Chondrocyte (in vitro differentiated cells): ENCODE data around the gene GJA10. TPM values are rescaled to one million over a fixed set of nuclear protein-coding genes. Genes with fewer than 3 reads are reported as not detected.

Experiments
- DNase-seq: peaks from one replicate; pipeline ENCODE4 v3.0.0; 2021; ENCODE audit warnings: mixed read lengths, low spot score
- H3K27ac Mint-ChIP-seq: one replicate; pipeline ENCODE4 v1.8.0; 2021; ENCODE audit warnings: mild to moderate bottlenecking, moderate library complexity, mixed read lengths; ENCODE audit not compliant: unreplicated experiment
- H3K27me3 Mint-ChIP-seq: 2 replicates; pipeline ENCODE4 v1.8.0; 2021; ENCODE audit warnings: low read depth, mixed read lengths
- H3K36me3 Mint-ChIP-seq: 2 replicates; pipeline ENCODE4 v1.8.0; 2021; ENCODE audit warnings: low read depth, mixed read lengths
- H3K4me1 Mint-ChIP-seq: 2 replicates; pipeline ENCODE4 v1.8.0; 2021; ENCODE audit warnings: low read depth, mild to moderate bottlenecking, mixed read lengths
- H3K4me3 Mint-ChIP-seq: one replicate; pipeline ENCODE4 v1.8.0; 2021; ENCODE audit warnings: mild to moderate bottlenecking, moderate library complexity, mixed read lengths; ENCODE audit not compliant: unreplicated experiment
- H3K9me3 Mint-ChIP-seq: 2 replicates; pipeline ENCODE4 v1.8.0; 2021; ENCODE audit warnings: low read depth, mixed read lengths
- CTCF ChIP-seq: fragments of 200-600 bp; sonication (generic); IDR thresholded peaks from 2 replicates; pipeline ENCODE4 v1.5.0; 2021; ENCODE audit warnings: antibody characterized with exemption, mild to moderate bottlenecking, moderate library complexity
- total RNA-seq: library from RNA; stranded (reverse); gene quantifications from 3 replicates; pipeline ENCODE4 v1.2.1, GENCODE V29; 2021

Gene GJA10
- total RNA-seq, 1 donor from 2014 or later: not detected

- Mint-ChIP-seq H3K36me3 (peaks cover 51% of the 10 kb centered on the region), H3K9me3 (peaks cover 4% of the 10 kb centered on the region)
Measured at GRCh38 chr6:89862698-89863097, 31.6 kb upstream of the GJA10 start.

GRCh38 chr6:89866024-89866678 is 28.1 kb upstream of the GJA10 start:
- peaks cover 50% of the 10 kb centered on the region for H3K36me3 Mint-ChIP-seq
- peaks cover 4% of the 10 kb centered on the region for H3K9me3 Mint-ChIP-seq
- no peak for TF ChIP-seq CTCF
- H3K4me3 Mint-ChIP-seq: no peak overlapping the region
- no peaks in the 10 kb centered on the region for H3K4me1 Mint-ChIP-seq
- DNase-seq: no peak
- no peak overlapping the region for H3K27ac Mint-ChIP-seq
- H3K27me3 Mint-ChIP-seq: no peaks in the 10 kb centered on the region

More at GRCh38 chr6:89862698-89863097, 31.6 kb upstream of the GJA10 start:
- no peaks in the 10 kb centered on the region for H3K4me1 Mint-ChIP-seq
- DNase-seq: no peak
- no peak overlapping the region for H3K27ac Mint-ChIP-seq
- no peak overlapping the region for H3K4me3 Mint-ChIP-seq
- no peaks in the 10 kb centered on the region for H3K27me3 Mint-ChIP-seq
- no peak for TF ChIP-seq CTCF

- no peak overlapping the region for H3K27ac Mint-ChIP-seq
- no peaks in the 10 kb centered on the region for H3K27me3 Mint-ChIP-seq
- H3K9me3 Mint-ChIP-seq: no peaks in the 10 kb centered on the region
- peaks cover 12% of the 10 kb centered on the region for H3K36me3 Mint-ChIP-seq
- no peaks in the 10 kb centered on the region for H3K4me1 Mint-ChIP-seq
- DNase-seq: no peak
- H3K4me3 Mint-ChIP-seq: no peak overlapping the region
- no peak for TF ChIP-seq CTCF
Measured at GRCh38 chr6:89873721-89874120, 20.5 kb upstream of the GJA10 start.

- peaks cover 12% of the 10 kb centered on the region for H3K36me3 Mint-ChIP-seq
- no peaks in the 10 kb centered on the region for H3K27me3 Mint-ChIP-seq
- H3K4me3 Mint-ChIP-seq: no peak overlapping the region
- H3K4me1 Mint-ChIP-seq: no peaks in the 10 kb centered on the region
- no peak overlapping the region for H3K27ac Mint-ChIP-seq
- no peak for DNase-seq
- no peak for TF ChIP-seq CTCF
- no peaks in the 10 kb centered on the region for H3K9me3 Mint-ChIP-seq
Measured at GRCh38 chr6:89874438-89874837, 19.8 kb upstream of the GJA10 start.

- Mint-ChIP-seq H3K9me3 (no peaks in the 10 kb centered on the region), H3K27me3 (peaks cover 17% of the 10 kb centered on the region), H3K4me1 (no peaks in the 10 kb centered on the region), H3K4me3 (no peak overlapping the region), H3K36me3 (no peaks in the 10 kb centered on the region), H3K27ac (no peak overlapping the region)
- TF ChIP-seq CTCF: no peak
- DNase-seq: no peak
Measured at GRCh38 chr6:89886378-89887120, 7.7 kb upstream of the GJA10 start.
